Fibroblast of pulmonary artery (primary cell): Measurements from ENCODE around the gene FBXO42.

Experiments
- DNase-seq: peaks from one replicate; pipeline ENCODE4 v3.0.0-alpha.2; 2010; ENCODE audit warnings: low read depth
- H3K4me3 ChIP-seq: replicated peaks from 2 replicates; pipeline ENCODE4 v1.5.1; 2011; ENCODE audit warnings: low read depth, mild to moderate bottlenecking, control low read depth, low read length, moderate library complexity
- CTCF ChIP-seq: IDR thresholded peaks from 2 replicates; pipeline ENCODE4 v1.5.1; 2011; ENCODE audit warnings: mild to moderate bottlenecking, control low read depth, low read length, inconsistent platforms; ENCODE audit errors: missing control alignments

Gene FBXO42

DNA sequence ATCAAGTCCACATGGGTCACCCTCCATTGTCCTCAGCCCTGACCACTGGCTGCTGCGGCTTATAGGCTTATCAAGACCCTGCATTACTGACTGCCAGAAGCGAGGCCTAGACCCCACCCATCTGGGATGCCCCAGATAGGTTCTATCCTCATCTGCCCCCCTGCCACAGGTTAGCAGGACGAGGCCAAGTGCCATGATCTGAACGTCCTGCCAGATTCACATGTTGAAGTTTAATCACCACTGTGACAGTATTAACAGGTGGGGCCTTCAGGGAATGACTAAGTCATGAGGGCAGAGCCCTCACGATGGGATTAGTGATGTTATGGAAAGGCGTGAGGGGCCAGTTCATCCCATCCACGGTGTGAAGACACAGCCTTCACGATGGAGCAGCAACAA lies 109.1 kb downstream of the FBXO42 start:
- H3K4me3 ChIP-seq: no peak overlapping the region
- TF ChIP-seq CTCF: no peak
- DNase-seq: no peak

- H3K4me3 ChIP-seq: no peak overlapping the region
- no peak for TF ChIP-seq CTCF
- no peak for DNase-seq
These were observed 109.6 kb downstream of the FBXO42 start for GRCh38 chr1:16242556-16243214.

- no peak for DNase-seq
- TF ChIP-seq CTCF: no peak
- H3K4me3 ChIP-seq: no peak overlapping the region
These were observed 111.0 kb downstream of the FBXO42 start for GRCh38 chr1:16241221-16241708.

- DNase-seq: no peak
- no peak overlapping the region for H3K4me3 ChIP-seq
- TF ChIP-seq CTCF: no peak
These were observed 112.2 kb downstream of the FBXO42 start for GRCh38 chr1:16239972-16240491.

DNA sequence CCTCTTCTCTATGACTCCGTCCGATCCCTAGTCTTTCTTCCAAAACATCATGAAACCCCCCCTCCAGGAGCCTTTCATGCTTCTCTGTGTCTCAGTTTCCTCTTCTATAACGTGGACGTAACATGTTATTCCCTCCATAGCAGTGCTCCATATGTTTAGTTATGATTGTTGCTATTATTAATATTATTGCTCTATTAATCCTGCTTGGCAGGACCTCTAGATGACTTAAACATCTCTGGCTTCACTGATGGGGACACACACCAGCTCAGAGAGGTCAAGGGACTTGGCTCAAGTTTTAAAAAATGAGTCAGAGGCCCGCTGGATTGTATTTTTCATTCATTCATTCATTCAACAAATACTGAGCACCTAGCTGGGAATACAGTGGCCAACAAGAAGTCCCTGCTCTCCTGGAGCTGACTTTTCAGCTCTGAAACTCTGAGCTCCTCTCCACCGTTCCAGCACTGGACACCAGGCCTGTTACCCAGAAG lies 114.9 kb downstream of the FBXO42 start:
- no peak for TF ChIP-seq CTCF
- DNase-seq: peak; percentile 25
- peak overlapping the region; percentile 73 for H3K4me3 ChIP-seq

DNA sequence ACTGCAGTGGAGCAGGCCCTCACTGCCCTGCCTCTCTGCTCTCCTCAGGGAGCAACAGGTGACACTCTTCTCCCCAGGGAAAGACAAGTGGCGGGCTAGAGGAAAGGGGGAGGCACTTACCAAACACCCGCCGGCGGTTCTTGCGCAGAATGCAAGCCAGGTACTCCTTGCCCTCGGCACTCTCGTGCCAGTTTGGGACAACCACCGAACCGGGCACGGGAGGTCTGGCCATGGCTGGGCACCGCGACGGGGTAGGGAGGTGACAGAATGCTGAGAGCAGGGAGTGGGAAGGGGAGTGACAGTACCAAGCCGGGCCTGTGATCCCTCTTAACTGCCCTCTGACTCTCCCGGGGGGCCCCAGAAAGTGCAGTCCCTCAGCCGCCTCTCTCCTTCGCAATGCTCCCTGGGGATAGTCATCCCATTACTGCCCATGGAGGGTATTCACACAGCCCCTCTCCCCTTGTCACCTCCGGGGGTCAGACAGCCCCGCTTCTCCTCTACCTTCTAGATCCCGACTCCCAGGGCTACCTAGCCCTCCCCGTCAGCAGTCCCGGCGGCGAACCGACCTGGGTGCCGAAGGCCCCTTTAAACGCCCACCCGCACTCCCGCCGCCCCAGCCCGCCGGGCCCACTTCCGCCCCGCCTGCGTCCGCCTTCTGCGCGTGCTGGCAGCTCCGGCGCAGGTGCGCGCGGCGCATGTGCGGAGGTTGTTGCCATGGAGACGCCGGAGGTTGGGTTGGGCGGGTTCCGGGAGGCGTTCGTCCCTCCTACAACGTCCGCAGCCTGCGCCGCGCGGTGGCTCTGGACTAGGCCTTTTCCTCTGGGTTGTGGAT lies 115.6 kb downstream of the FBXO42 start, which contains the start of gene CPLANE2:
CPLANE2 (minus strand) TSS at position 673 of the 832 bp plus-strand sequence; CDS start at position 232, 441 bp downstream.
- peak; percentile 92 for DNase-seq
- peak within 1 kb of the TSS; percentile 73 for H3K4me3 ChIP-seq
- no peak for TF ChIP-seq CTCF
